Diencephalon (tissue), 1 donor: ENCODE data around the gene USP17L15. TPM values are rescaled to one million over a fixed set of nuclear protein-coding genes. Genes with fewer than 3 reads are reported as not detected.

ENCODE experiments used
- total RNA-seq: library from RNA; depleted of rRNA; stranded (reverse); fragments of >200 nt; gene quantifications from one replicate; pipeline ENCODE4 v1.2.3, GENCODE V29; 2014

The USP17L15 gene
- total RNA-seq = not detected

GRCh38 chr4:9234085-9234484, at the start of gene USP17L15:
USP17L15 (plus strand) TSS chr4:9234385; CDS start chr4:9234385, 0 bp downstream.

GRCh38 chr4:9210357-9210756, 23.8 kb upstream of the USP17L15 start, which contains the start of gene USP17L10:
USP17L10 (plus strand) TSS chr4:9210657; CDS start chr4:9210657, 0 bp downstream.

GRCh38 chr4:9215105-9215504, 19.1 kb upstream of the USP17L15 start, which contains the start of gene USP17L11:
USP17L11 (plus strand) TSS chr4:9215405; CDS start chr4:9215405, 0 bp downstream.

DNA sequence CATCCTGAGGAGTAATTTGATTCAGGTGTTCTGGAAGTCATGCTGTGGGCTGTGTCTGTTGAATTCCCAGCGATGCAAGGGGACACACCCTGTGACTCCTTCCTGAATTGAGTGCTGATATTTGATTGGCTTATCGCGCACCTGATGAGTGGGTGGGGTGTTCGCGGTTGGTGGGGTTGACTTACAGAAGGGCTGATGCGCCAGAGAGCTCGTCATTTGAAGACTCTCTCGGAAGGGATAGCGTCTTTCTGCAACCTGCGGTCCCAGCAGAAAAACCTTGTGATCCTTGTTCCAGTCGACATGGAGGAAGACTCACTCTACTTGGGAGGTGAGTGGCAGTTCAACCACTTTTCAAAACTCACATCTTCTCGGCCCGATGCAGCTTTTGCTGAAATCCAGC, 14.3 kb upstream of the USP17L15 start, which contains the start of gene USP17L12:
TSS of gene USP17L12 (plus strand) at position 301 of the 400 bp plus-strand sequence. CDS start at position 301, 0 bp downstream.

GRCh38 chr4:9224596-9224995, 9.6 kb upstream of the USP17L15 start, which contains the start of gene USP17L13:
USP17L13 (plus strand) TSS chr4:9224896; CDS start chr4:9224896, 0 bp downstream.

GRCh38 chr4:9243579-9243978, 9.4 kb downstream of the USP17L15 start, which contains the start of gene USP17L17:
USP17L17 (plus strand) TSS chr4:9243879; CDS start chr4:9243879, 0 bp downstream.

GRCh38 chr4:9247953-9248680, 13.9 kb downstream of the USP17L15 start, which contains the start of gene USP17L18:
USP17L18 (plus strand) TSS chr4:9248630; CDS start chr4:9248630, 0 bp downstream.

GRCh38 chr4:9253078-9253477, 18.9 kb downstream of the USP17L15 start, which contains the start of gene USP17L19:
USP17L19 (plus strand) TSS chr4:9253378; CDS start chr4:9253378, 0 bp downstream.

GRCh38 chr4:9257824-9258223, 23.6 kb downstream of the USP17L15 start, which contains the start of gene USP17L20:
USP17L20 (plus strand) TSS chr4:9258124; CDS start chr4:9258124, 0 bp downstream.

GRCh38 chr4:9262572-9262971, 28.4 kb downstream of the USP17L15 start, which contains the start of gene USP17L21:
USP17L21 (plus strand) TSS chr4:9262872; CDS start chr4:9262872, 0 bp downstream.

DNA sequence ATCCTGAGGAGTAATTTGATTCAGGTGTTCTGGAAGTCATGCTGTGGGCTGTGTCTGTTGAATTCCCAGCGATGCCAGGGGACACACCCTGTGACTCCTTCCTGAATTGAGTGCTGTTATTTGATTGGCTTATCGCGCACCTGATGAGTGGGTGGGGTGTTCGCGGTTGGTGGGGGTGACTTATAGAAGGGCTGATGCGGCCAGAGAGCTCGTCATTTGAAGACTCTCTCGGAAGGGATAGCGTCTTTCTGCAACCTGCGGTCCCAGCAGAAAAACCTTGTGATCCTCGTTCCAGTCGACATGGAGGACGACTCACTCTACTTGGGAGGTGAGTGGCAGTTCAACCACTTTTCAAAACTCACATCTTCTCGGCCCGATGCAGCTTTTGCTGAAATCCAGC, 33.1 kb downstream of the USP17L15 start, which contains the start of gene USP17L22:
TSS of gene USP17L22 (plus strand) at position 301 of the 400 bp plus-strand sequence. CDS start at position 301, 0 bp downstream.

Other genes with a start within 250 kb of the USP17L15 start
- gene FAM90A26, start 64.0 kb upstream of the USP17L15 start, total RNA-seq = not detected
- gene USP17L10, start 23.7 kb upstream of the USP17L15 start, total RNA-seq = not detected
- not detected for gene USP17L11, start 19.0 kb upstream of the USP17L15 start, total RNA-seq
- not detected for gene USP17L12, start 14.2 kb upstream of the USP17L15 start, total RNA-seq
- not detected for gene USP17L13, start 9.5 kb upstream of the USP17L15 start, total RNA-seq
- gene USP17L17, start 9.5 kb downstream of the USP17L15 start, total RNA-seq = not detected
- not detected for gene USP17L18, start 14.2 kb downstream of the USP17L15 start, total RNA-seq
- not detected for gene USP17L19, start 19.0 kb downstream of the USP17L15 start, total RNA-seq
- not detected for gene USP17L20, start 23.7 kb downstream of the USP17L15 start, total RNA-seq
- not detected for gene USP17L21, start 28.5 kb downstream of the USP17L15 start, total RNA-seq
- not detected for gene USP17L22, start 33.2 kb downstream of the USP17L15 start, total RNA-seq
- not detected for gene USP17L24, start 90.8 kb downstream of the USP17L15 start, total RNA-seq
- not detected for gene USP17L25, start 95.5 kb downstream of the USP17L15 start, total RNA-seq
- not detected for gene USP17L26, start 100.3 kb downstream of the USP17L15 start, total RNA-seq
- gene USP17L5, start 105.0 kb downstream of the USP17L15 start, total RNA-seq = not detected
- not detected for gene USP17L27, start 109.8 kb downstream of the USP17L15 start, total RNA-seq
- not detected for gene USP17L28, start 114.5 kb downstream of the USP17L15 start, total RNA-seq
- gene USP17L29, start 119.3 kb downstream of the USP17L15 start, total RNA-seq = not detected
- not detected for gene USP17L30, start 128.7 kb downstream of the USP17L15 start, total RNA-seq
- gene DEFB131A, start 210.0 kb downstream of the USP17L15 start, total RNA-seq = not detected